ENCODE data around the gene FTMT. TPM values are rescaled to one million over a fixed set of nuclear protein-coding genes. Genes with fewer than 3 reads are reported as not detected.

Gene FTMT
- total RNA-seq, 2 donors from 2014 or later = not detected

- TF ChIP-seq, protein P1, sequence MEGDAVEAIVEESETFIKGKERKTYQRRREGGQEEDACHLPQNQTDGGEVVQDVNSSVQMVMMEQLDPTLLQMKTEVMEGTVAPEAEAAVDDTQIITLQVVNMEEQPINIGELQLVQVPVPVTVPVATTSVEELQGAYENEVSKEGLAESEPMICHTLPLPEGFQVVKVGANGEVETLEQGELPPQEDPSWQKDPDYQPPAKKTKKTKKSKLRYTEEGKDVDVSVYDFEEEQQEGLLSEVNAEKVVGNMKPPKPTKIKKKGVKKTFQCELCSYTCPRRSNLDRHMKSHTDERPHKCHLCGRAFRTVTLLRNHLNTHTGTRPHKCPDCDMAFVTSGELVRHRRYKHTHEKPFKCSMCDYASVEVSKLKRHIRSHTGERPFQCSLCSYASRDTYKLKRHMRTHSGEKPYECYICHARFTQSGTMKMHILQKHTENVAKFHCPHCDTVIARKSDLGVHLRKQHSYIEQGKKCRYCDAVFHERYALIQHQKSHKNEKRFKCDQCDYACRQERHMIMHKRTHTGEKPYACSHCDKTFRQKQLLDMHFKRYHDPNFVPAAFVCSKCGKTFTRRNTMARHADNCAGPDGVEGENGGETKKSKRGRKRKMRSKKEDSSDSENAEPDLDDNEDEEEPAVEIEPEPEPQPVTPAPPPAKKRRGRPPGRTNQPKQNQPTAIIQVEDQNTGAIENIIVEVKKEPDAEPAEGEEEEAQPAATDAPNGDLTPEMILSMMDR (IDR thresholded peaks at IDR 0.05) = no peak
- Histone ChIP-seq H3K27ac (no peak overlapping the region), H3K36me3 (no peaks in the 10 kb centered on the region), H3K4me1 (no peaks in the 10 kb centered on the region), H3K9me3 (no peaks in the 10 kb centered on the region), H3K4me3 (no peak overlapping the region), H3K27me3 (no peaks in the 10 kb centered on the region), H3K9ac (ENCODE audit: low read depth in 2 of 2, low read length in 2 of 2) (no peak overlapping the region)
- DNase-seq = no peak
- intact Hi-C loops (cut with DNase I) = no loop called here
These were observed 33.9 kb downstream of the FTMT start for GRCh38 chr5:121885630-121886029.

- no peak for DNase-seq
- TF ChIP-seq, protein P1 (IDR thresholded peaks at IDR 0.05) = no peak
- no peaks in the 10 kb centered on the region for H3K4me1 ChIP-seq
- H3K4me3 ChIP-seq = no peak overlapping the region
- intact Hi-C loops (cut with DNase I) = no loop called here
- H3K9me3 ChIP-seq = no peaks in the 10 kb centered on the region
- no peak overlapping the region for H3K27ac ChIP-seq
- H3K27me3 ChIP-seq = no peaks in the 10 kb centered on the region
- H3K9ac ChIP-seq (ENCODE audit: low read depth in 2 of 2, low read length in 2 of 2) = no peak overlapping the region
- H3K36me3 ChIP-seq = no peaks in the 10 kb centered on the region
These were observed 36.0 kb downstream of the FTMT start for GRCh38 chr5:121887727-121888126.

DNA sequence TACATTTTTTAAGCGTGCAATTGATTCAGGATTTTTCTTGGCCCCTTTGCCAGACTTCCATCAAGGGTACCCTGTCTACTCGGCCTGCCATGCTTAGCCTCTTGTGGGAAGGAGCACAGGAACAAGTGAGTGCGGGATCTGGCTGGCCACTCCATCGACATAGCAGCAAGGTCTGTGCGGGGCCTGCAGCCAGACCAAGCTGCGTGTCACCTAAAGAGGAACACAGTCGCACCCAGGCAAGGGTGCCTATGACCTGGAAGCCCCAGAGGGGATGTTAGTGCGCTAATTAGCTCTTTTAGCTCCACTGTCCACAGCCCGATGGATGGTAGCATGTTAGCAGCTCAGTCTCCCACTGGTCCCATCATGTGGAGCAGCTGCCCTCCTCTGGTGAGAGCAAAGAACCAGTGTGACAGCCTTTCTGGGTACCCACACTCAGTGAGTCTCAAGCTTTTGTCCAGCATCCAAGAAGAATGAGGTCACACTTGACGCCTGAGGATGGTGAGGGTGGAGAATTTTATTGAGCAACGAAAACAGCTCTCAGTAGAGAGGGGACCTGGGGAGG, 38.7 kb downstream of the FTMT start:
- TF ChIP-seq, protein P1 (IDR thresholded peaks at IDR 0.05) = no peak
- H3K9ac ChIP-seq (ENCODE audit: low read depth in 2 of 2, low read length in 2 of 2) = no peak overlapping the region
- intact Hi-C loops (cut with DNase I) = no loop called here
- no peak overlapping the region for H3K27ac ChIP-seq
- no peaks in the 10 kb centered on the region for H3K36me3 ChIP-seq
- H3K4me1 ChIP-seq = no peaks in the 10 kb centered on the region
- no peaks in the 10 kb centered on the region for H3K9me3 ChIP-seq
- no peak for DNase-seq
- no peaks in the 10 kb centered on the region for H3K27me3 ChIP-seq
- no peak overlapping the region for H3K4me3 ChIP-seq

GRCh38 chr5:121897341-121897740, 45.7 kb downstream of the FTMT start:
- TF ChIP-seq, protein P1 (IDR thresholded peaks at IDR 0.05) = no peak
- Histone ChIP-seq H3K9ac (ENCODE audit: low read depth in 2 of 2, low read length in 2 of 2) (no peak overlapping the region), H3K36me3 (no peaks in the 10 kb centered on the region), H3K4me1 (no peaks in the 10 kb centered on the region), H3K9me3 (no peaks in the 10 kb centered on the region), H3K27ac (no peak overlapping the region), H3K4me3 (no peak overlapping the region), H3K27me3 (no peaks in the 10 kb centered on the region)
- no peak for DNase-seq
- intact Hi-C loops (cut with DNase I) = no loop called here

DNA sequence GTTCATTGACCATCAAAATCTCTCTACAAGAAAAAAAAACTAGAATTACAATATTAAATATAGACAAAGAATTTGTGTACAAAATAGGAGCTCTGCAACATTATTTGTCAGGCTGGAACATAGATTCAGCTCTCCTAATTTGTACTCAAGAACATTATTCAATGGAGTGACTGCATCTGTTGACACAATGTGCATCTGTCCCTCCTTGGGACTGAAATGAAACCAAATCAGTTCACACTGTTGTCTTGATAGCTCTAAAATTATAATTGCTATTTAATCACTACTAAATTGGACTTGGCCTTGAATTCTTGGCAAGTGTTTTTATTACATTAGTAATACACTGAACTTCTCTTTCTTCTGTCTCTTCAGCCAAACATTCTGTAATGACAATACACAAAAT, 47.7 kb downstream of the FTMT start:
- H3K9me3 ChIP-seq = no peaks in the 10 kb centered on the region
- TF ChIP-seq, protein P1 (IDR thresholded peaks at IDR 0.05) = no peak
- no peaks in the 10 kb centered on the region for H3K4me1 ChIP-seq
- H3K4me3 ChIP-seq = no peak overlapping the region
- no peak for DNase-seq
- no peak overlapping the region for H3K27ac ChIP-seq
- H3K9ac ChIP-seq (ENCODE audit: low read depth in 2 of 2, low read length in 2 of 2) = no peak overlapping the region
- intact Hi-C loops (cut with DNase I) = no loop called here
- H3K27me3 ChIP-seq = no peaks in the 10 kb centered on the region
- H3K36me3 ChIP-seq = no peaks in the 10 kb centered on the region

Other genes with a start within 250 kb of the FTMT start
- gene SRFBP1, start 110.1 kb downstream of the FTMT start, total RNA-seq = 10 to 100 TPM in 1 of 2 donors, 1 to 10 TPM in 1; 7.0 to 11.1 TPM
- 1 to 10 TPM; 2.0 to 6.2 TPM for gene LOX, start 226.4 kb downstream of the FTMT start, total RNA-seq